ENCODE measurements around the gene OPCML.
A peak's percentile ranks its signal among the peaks of the same experiment; 100 is the strongest.

The OPCML gene

DNA sequence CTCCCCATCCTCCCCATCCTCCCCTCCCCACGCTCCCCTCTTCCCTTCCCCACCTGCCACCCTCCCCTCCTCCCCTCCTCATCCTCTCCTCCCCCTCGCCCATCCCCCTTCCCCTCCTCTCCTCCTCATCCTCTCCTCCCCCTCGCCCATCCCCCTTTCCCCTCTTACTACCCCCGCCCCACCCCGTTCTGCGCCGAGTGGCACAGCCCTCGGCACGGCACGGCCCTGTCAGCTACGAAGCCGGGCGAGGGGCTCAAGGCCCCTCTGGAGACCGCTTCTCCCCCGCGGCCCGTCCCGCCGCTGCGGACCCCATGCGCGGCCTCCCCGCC is 449.9 kb downstream of the OPCML start:
- Histone ChIP-seq H3K27ac (ENCODE audit: insufficient read depth, low read depth, low read length, poor library complexity, severe bottlenecking) (no peak overlapping the region), H3K36me3 (ENCODE audit: control insufficient read depth, insufficient read depth, low read length) (no peaks in the 10 kb centered on the region), H3K4me3 (ENCODE audit: insufficient read depth, low read depth, low read length) (peak overlapping the region; percentile 42), H3K4me1 (ENCODE audit: control insufficient read depth, insufficient read depth, low read length) (no peaks in the 10 kb centered on the region), H3K27me3 (ENCODE audit: control insufficient read depth, insufficient read depth, low read length, poor library complexity, severe bottlenecking) (peaks cover 15% of the 10 kb centered on the region), H3K9me3 (ENCODE audit: control insufficient read depth, low read length) (no peaks in the 10 kb centered on the region)
- 12 to 13% methylated on average over 20 to 22 of the region's 23 CpGs for WGBS, 2 experiments

DNA sequence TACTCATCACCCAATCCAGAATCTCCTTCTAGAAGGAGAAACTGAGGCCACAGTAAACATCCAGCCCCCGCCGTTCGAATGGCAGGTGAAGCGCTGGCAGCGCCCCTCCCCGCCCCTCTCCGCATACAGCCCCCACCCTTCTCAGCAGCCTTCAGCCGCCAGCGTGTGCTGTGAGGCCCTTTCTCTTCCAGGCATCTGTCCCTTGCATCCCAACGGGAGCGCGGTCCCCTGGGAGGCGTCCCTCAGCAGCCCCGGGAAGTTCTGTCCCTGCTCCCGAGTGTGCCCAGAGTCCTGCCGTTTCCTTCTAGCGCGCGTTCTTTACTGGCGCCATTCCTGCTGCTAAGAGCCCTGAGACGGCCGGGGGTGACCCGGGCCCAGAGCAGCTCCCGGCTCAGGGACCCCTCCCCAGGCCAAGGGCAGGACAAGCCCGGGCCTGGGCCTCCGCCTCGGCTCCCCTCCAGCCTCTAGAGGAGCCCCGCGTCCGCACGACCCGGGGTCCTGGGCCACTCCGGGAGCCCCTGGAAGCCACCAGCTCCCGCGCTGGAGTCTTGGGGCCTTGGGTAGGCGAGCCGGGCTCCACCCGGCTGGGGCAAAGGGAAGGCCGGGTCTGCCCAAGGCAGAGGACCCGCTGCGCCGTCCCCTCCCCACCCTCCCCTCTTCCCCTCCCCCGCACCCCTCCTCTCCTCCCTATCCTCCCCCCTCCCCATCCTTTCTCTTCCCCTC is 450.4 kb downstream of the OPCML start:
- 81% methylated on average over 38 to 42 of the region's 43 CpGs for WGBS, 2 experiments
- no peak overlapping the region for H3K27ac ChIP-seq (ENCODE audit: insufficient read depth, low read depth, low read length, poor library complexity, severe bottlenecking)
- H3K4me1 ChIP-seq (ENCODE audit: control insufficient read depth, insufficient read depth, low read length), result no peaks in the 10 kb centered on the region
- H3K36me3 ChIP-seq (ENCODE audit: control insufficient read depth, insufficient read depth, low read length), result no peaks in the 10 kb centered on the region
- no peaks in the 10 kb centered on the region for H3K9me3 ChIP-seq (ENCODE audit: control insufficient read depth, low read length)
- H3K4me3 ChIP-seq (ENCODE audit: insufficient read depth, low read depth, low read length), result no peak overlapping the region
- H3K27me3 ChIP-seq (ENCODE audit: control insufficient read depth, insufficient read depth, low read length, poor library complexity, severe bottlenecking), result peaks cover 15% of the 10 kb centered on the region

DNA sequence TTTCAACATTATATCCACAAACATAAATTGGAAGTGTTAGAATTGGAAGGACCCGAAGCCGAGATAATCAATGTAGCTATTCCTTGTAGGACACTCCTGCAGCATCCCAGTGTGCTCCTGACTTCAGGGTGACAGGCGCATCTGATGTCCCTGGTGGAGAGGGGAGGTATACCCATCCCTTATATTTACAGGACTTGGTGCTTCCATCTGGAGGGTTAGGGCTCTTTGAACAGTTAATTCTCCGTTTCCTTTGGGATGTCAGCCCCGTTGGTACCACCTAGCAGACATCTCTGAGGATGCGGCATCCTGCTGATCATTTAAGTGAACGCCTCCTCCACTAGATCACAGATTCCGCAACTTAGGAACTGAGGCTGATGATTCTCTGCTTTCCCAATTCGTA is 451.3 kb downstream of the OPCML start:
- Histone ChIP-seq H3K4me1 (ENCODE audit: control insufficient read depth, insufficient read depth, low read length) (no peaks in the 10 kb centered on the region), H3K27me3 (ENCODE audit: control insufficient read depth, insufficient read depth, low read length, poor library complexity, severe bottlenecking) (peaks cover 15% of the 10 kb centered on the region), H3K4me3 (ENCODE audit: insufficient read depth, low read depth, low read length) (no peak overlapping the region), H3K9me3 (ENCODE audit: control insufficient read depth, low read length) (no peaks in the 10 kb centered on the region), H3K36me3 (ENCODE audit: control insufficient read depth, insufficient read depth, low read length) (no peaks in the 10 kb centered on the region), H3K27ac (ENCODE audit: insufficient read depth, low read depth, low read length, poor library complexity, severe bottlenecking) (no peak overlapping the region)
- WGBS, 2 experiments, result 79 to 80% methylated on average over 9 of the region's 9 CpGs

DNA sequence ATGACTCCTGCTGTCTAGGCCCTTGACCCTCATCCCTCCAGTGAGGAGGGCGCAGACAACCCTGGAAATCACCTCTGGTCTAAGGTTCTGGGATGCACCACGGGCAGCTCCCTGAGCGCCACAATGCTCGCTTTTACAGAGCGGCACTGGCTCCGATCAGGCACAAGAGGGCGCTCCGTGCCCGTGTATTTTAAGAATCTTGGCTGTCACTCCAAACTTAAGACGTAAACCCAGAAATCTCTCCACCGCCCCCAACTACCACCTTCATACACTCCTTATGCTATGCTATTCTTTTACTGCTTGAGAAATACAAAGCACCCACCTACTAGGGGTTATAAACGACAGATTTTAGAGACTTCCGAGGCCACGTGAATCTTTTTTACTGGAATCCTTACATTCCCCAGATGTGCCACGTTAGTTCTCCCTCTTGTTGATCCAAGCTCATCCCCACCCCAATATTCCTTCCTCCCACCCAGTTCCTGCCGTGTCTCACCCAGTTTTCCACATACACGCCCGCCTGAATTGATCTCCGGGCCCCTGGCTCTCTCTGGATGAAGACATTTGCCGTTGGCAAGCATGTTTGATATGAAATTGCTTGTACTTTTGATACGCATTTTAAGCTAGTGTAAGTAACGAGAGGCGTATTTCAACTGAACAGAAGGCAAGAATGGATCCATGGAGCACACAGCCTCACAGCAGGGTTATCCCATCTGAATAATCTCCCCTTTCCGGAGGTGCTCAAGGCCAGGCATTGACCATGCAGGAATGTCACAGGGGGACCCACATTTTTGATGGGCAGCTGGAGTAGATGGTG is 453.5 kb downstream of the OPCML start:
- Histone ChIP-seq H3K27ac (ENCODE audit: insufficient read depth, low read depth, low read length, poor library complexity, severe bottlenecking) (no peak overlapping the region), H3K4me1 (ENCODE audit: control insufficient read depth, insufficient read depth, low read length) (no peaks in the 10 kb centered on the region), H3K9me3 (ENCODE audit: control insufficient read depth, low read length) (no peaks in the 10 kb centered on the region), H3K27me3 (ENCODE audit: control insufficient read depth, insufficient read depth, low read length, poor library complexity, severe bottlenecking) (peaks cover 9% of the 10 kb centered on the region), H3K4me3 (ENCODE audit: insufficient read depth, low read depth, low read length) (no peak overlapping the region), H3K36me3 (ENCODE audit: control insufficient read depth, insufficient read depth, low read length) (no peaks in the 10 kb centered on the region)
- 46% methylated on average over 24 of the region's 24 CpGs for WGBS, 2 experiments

DNA sequence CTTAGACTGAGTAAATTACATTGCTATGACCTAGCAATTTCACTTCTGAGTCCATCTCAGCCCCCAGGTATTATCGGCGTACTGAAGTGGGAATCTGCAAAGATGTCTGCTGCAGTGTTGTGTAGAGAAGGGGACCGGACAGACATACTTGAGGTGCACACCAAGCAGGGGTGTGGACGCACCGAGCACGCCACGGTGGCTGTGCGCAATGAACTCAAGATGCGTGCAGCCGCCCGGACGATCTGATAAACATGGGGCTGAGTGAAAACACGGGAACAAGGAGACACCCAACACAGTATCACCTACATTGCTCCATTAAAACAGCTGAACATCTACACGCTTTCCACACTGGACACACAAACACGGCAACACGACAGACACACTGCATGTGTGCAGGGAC is 454.3 kb downstream of the OPCML start:
- WGBS, 2 experiments, result 94% methylated on average over 16 of the region's 16 CpGs

DNA sequence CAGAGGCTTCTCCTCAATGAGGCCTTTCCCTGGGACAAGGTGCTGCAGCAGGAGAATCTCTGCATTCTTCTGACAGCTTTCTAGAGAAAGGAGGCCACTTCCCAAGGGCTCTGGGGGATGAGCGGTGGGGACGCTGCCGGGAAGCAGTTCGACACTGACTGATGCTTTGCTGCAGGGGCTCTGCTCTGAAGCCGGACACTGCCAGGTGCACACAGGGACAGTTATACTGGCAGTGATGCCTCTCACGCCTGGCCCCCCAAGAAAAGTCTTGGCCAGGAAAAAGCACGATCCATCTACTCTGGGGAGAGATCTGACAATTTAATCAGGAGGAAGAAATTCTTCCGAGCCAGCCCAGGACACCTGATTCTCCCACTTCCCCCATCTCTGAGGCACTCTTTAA is 456.9 kb downstream of the OPCML start:
- no peak overlapping the region for H3K27ac ChIP-seq (ENCODE audit: insufficient read depth, low read depth, low read length, poor library complexity, severe bottlenecking)
- no peaks in the 10 kb centered on the region for H3K27me3 ChIP-seq (ENCODE audit: control insufficient read depth, insufficient read depth, low read length, poor library complexity, severe bottlenecking)
- no peaks in the 10 kb centered on the region for H3K4me1 ChIP-seq (ENCODE audit: control insufficient read depth, insufficient read depth, low read length)
- no peak overlapping the region for H3K4me3 ChIP-seq (ENCODE audit: insufficient read depth, low read depth, low read length)
- H3K9me3 ChIP-seq (ENCODE audit: control insufficient read depth, low read length), result no peaks in the 10 kb centered on the region
- WGBS, 2 experiments, result 92% methylated on average over 8 of the region's 8 CpGs
- H3K36me3 ChIP-seq (ENCODE audit: control insufficient read depth, insufficient read depth, low read length), result no peaks in the 10 kb centered on the region

More for the DNA sequence above, 454.3 kb downstream of the OPCML start:
- no peaks in the 10 kb centered on the region for H3K4me1 ChIP-seq (ENCODE audit: control insufficient read depth, insufficient read depth, low read length)
- H3K27ac ChIP-seq (ENCODE audit: insufficient read depth, low read depth, low read length, poor library complexity, severe bottlenecking), result no peak overlapping the region
- no peak overlapping the region for H3K4me3 ChIP-seq (ENCODE audit: insufficient read depth, low read depth, low read length)
- peaks cover under 1% of the 10 kb centered on the region for H3K27me3 ChIP-seq (ENCODE audit: control insufficient read depth, insufficient read depth, low read length, poor library complexity, severe bottlenecking)
- no peaks in the 10 kb centered on the region for H3K36me3 ChIP-seq (ENCODE audit: control insufficient read depth, insufficient read depth, low read length)
- no peaks in the 10 kb centered on the region for H3K9me3 ChIP-seq (ENCODE audit: control insufficient read depth, low read length)

DNA sequence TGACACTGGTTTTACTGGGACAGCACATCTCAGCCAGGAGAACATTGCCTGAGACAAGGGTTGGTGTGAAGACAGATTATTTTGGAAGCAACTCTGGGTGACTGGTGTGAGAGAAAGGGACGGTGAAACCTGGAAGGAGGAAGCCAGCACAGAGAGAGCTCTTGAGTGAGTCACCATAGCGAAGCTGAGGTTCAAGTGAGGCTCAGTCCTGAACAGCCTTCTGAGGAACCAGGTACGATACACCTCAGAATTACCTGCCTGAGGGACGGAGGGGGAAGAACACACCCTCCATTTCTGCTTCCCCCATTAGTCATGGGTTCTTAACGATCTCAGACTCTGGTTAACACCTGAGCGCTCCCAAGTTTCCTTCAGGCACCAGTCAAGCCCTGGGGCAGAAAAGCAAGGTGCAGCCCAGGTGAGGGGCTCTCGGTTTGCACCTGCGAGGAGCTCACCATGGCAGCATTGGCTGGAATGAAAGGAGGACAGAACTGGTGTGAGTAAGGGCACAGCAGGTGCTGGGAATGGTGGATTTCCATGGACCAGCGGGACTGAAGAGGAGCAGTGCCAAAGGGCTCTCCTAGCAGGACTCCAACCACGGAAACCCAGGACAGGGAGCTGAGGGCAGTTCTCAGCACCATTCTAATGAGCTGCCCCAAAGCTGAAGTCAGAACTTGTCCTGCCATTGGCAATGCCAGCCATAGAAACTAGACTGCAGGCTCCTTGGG is 459.3 kb downstream of the OPCML start:
- no peaks in the 10 kb centered on the region for H3K27me3 ChIP-seq (ENCODE audit: control insufficient read depth, insufficient read depth, low read length, poor library complexity, severe bottlenecking)
- 93 to 94% methylated on average over 10 of the region's 10 CpGs for WGBS, 2 experiments

DNA sequence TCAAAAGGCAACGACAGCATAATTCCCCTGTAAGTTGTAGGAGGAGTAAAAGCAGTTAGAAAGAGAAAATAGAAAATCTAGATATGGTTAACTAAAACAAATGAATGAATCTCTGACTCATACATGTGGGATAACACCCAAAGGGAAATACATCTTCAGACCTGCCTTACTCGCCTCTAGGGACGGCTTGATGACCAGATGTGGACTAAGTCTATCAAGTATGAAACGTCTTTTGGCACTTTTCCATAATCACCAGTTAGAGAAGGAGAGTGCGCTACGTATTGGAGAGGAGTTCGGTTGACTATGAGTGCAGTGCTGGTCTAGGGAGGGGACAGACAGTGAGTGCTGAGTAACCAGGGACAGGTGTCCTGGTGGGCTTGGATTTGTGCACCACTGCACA is 459.9 kb downstream of the OPCML start:
- Histone ChIP-seq H3K4me3 (ENCODE audit: insufficient read depth, low read depth, low read length) (no peak overlapping the region), H3K27me3 (ENCODE audit: control insufficient read depth, insufficient read depth, low read length, poor library complexity, severe bottlenecking) (no peaks in the 10 kb centered on the region), H3K36me3 (ENCODE audit: control insufficient read depth, insufficient read depth, low read length) (no peaks in the 10 kb centered on the region), H3K27ac (ENCODE audit: insufficient read depth, low read depth, low read length, poor library complexity, severe bottlenecking) (no peak overlapping the region), H3K9me3 (ENCODE audit: control insufficient read depth, low read length) (no peaks in the 10 kb centered on the region), H3K4me1 (ENCODE audit: control insufficient read depth, insufficient read depth, low read length) (no peaks in the 10 kb centered on the region)
- WGBS, 2 experiments, result 90% methylated on average over 6 to 7 of the region's 7 CpGs

More for the DNA sequence above, 459.3 kb downstream of the OPCML start:
- H3K36me3 ChIP-seq (ENCODE audit: control insufficient read depth, insufficient read depth, low read length), result no peaks in the 10 kb centered on the region
- no peaks in the 10 kb centered on the region for H3K4me1 ChIP-seq (ENCODE audit: control insufficient read depth, insufficient read depth, low read length)
- no peak overlapping the region for H3K4me3 ChIP-seq (ENCODE audit: insufficient read depth, low read depth, low read length)
- H3K9me3 ChIP-seq (ENCODE audit: control insufficient read depth, low read length), result no peaks in the 10 kb centered on the region
- no peak overlapping the region for H3K27ac ChIP-seq (ENCODE audit: insufficient read depth, low read depth, low read length, poor library complexity, severe bottlenecking)

DNA sequence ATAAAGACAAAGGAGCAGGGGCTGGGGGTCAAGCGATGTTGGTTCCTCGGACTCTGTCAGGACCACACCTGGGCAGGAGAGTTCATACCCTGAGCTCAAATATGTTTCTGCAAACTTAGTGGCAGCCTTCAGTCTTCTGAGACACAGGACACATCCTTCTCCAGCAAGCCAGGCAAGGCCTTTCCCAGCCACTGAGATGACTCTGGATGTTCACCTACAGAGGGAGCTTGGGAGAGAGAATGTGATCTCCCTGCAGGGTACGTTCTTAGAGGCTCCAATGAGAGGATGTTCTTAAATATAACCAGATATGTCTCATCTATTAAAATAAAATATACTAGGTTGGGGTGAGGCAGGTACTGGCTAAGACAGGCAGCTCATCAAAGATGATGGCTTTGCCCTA is 461.5 kb downstream of the OPCML start:
- Histone ChIP-seq H3K4me1 (ENCODE audit: control insufficient read depth, insufficient read depth, low read length) (no peaks in the 10 kb centered on the region), H3K9me3 (ENCODE audit: control insufficient read depth, low read length) (no peaks in the 10 kb centered on the region), H3K4me3 (ENCODE audit: insufficient read depth, low read depth, low read length) (no peak overlapping the region), H3K36me3 (ENCODE audit: control insufficient read depth, insufficient read depth, low read length) (no peaks in the 10 kb centered on the region), H3K27ac (ENCODE audit: insufficient read depth, low read depth, low read length, poor library complexity, severe bottlenecking) (no peak overlapping the region), H3K27me3 (ENCODE audit: control insufficient read depth, insufficient read depth, low read length, poor library complexity, severe bottlenecking) (no peaks in the 10 kb centered on the region)
- 68 to 86% methylated on average over 2 to 3 of the region's 3 CpGs for WGBS, 2 experiments
